ENCODE data around the gene PTPRN2. TPM values are rescaled to one million over a fixed set of nuclear protein-coding genes. Genes with fewer than 3 reads are reported as not detected.

The PTPRN2 gene
- total RNA-seq, 4 donors from 2014 or later: 6.6 to 10.7 (median 8.2) TPM

GRCh38 chr7:158077934-158078910 lies 509.4 kb downstream of the PTPRN2 start:
- H3K27me3 ChIP-seq: no peaks in the 10 kb centered on the region
- no peak for DNase-seq (ENCODE audit: low spot score in 2 of 2)
- H3K9me3 ChIP-seq: no peaks in the 10 kb centered on the region
- H3K27ac ChIP-seq: no peak overlapping the region
- peaks cover 0 to 15% (median 0%) of the 10 kb centered on the region in 4 donors for H3K4me1 ChIP-seq
- no peaks in the 10 kb centered on the region for H3K36me3 ChIP-seq
- TF ChIP-seq EP300 (IDR thresholded peaks at IDR 0.05): no peak
- no peak for TF ChIP-seq POLR2A (IDR thresholded peaks at IDR 0.05)
- no peak for TF ChIP-seq CTCF (IDR thresholded peaks at IDR 0.05)
- 81 to 85% methylated on average over 22 of the region's 22 CpGs for WGBS, 2 donors
- no peak overlapping the region for H3K4me3 ChIP-seq

DNA sequence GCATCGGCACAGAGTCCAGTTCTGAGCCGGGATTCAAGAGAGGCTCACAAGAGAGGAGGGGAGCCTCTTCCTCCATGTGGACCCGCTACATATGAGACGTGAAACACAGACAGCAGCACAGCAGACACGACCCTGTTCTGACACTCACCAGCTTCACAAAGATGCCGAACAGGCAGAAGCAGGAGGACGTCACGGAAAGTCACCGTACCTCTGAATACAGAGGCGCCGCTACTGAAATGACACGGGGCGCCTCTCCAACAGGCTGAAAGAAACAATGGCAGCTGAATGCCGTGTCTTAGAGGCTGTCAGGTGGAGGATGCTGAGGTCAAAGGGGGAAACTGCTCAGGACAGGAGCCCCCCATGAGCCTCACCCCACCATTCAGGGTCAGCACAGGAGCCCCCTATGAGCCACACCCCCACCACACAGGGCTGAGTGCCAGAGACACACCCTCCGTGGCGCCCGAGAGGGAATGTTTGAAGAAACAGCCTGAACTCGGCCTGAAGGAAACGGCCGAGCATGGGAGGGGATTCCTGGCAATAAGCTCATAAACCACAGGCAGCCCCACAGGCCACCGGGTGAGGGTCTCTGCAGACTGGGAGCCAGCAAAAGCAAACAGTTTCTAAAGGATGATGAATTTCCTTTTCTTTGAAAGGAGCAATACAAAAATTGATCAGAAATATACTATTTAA lies 510.3 kb downstream of the PTPRN2 start:
- Histone ChIP-seq H3K36me3 (no peaks in the 10 kb centered on the region), H3K9me3 (no peaks in the 10 kb centered on the region), H3K27ac (peak overlapping the region in 1 of 4 donors; percentile 20), H3K4me1 (peaks cover 0 to 15% (median 0%) of the 10 kb centered on the region in 4 donors), H3K27me3 (no peaks in the 10 kb centered on the region), H3K4me3 (no peak overlapping the region)
- DNase-seq (ENCODE audit: low spot score in 2 of 2): no peak
- no peak for TF ChIP-seq POLR2A (IDR thresholded peaks at IDR 0.05)
- TF ChIP-seq CTCF (IDR thresholded peaks at IDR 0.05): no peak
- TF ChIP-seq EP300 (IDR thresholded peaks at IDR 0.05): no peak
- WGBS, 2 donors: 34 to 52% methylated on average over 18 to 21 of the region's 21 CpGs

- Histone ChIP-seq H3K27me3 (no peaks in the 10 kb centered on the region), H3K36me3 (no peaks in the 10 kb centered on the region), H3K27ac (peak overlapping the region in 1 of 4 donors; percentile 20), H3K4me3 (no peak overlapping the region), H3K9me3 (no peaks in the 10 kb centered on the region), H3K4me1 (peaks cover 0 to 15% (median 0%) of the 10 kb centered on the region in 4 donors)
- 84 to 86% methylated on average over 12 of the region's 12 CpGs for WGBS, 2 donors
- no peak for DNase-seq (ENCODE audit: low spot score in 2 of 2)
- TF ChIP-seq POLR2A (IDR thresholded peaks at IDR 0.05) (no peak), CTCF (IDR thresholded peaks at IDR 0.05) (no peak), EP300 (IDR thresholded peaks at IDR 0.05) (no peak)
These were observed 511.0 kb downstream of the PTPRN2 start for GRCh38 chr7:158076656-158077055.

DNA sequence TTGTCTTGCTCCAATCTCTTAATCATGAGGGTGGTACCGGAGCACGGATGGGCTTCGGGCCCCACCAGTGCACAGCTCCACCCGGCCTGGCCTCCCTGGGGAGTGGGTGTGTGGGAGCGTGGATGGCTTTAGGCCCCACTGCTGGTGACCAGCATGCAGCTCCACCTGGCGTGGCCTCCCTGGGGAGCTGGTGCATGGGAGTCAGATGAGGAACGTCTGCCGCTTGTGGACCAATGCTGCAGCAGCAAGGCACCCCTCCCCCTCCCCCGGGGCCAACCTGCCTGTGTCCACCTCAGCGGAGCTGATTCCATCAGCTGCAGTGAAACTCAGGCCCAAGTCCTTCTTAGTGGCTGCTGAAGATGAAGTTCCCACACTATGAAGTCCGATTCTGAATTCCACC lies 511.4 kb downstream of the PTPRN2 start:
- Histone ChIP-seq H3K36me3 (no peaks in the 10 kb centered on the region), H3K4me1 (peaks cover 0 to 15% (median 0%) of the 10 kb centered on the region in 4 donors), H3K9me3 (no peaks in the 10 kb centered on the region), H3K27me3 (no peaks in the 10 kb centered on the region), H3K4me3 (no peak overlapping the region), H3K27ac (no peak overlapping the region)
- TF ChIP-seq POLR2A (IDR thresholded peaks at IDR 0.05) (no peak), CTCF (IDR thresholded peaks at IDR 0.05) (no peak), EP300 (IDR thresholded peaks at IDR 0.05) (no peak)
- 82 to 88% methylated on average over 11 of the region's 11 CpGs for WGBS, 2 donors
- DNase-seq (ENCODE audit: low spot score in 2 of 2): no peak

- no peaks in the 10 kb centered on the region for H3K36me3 ChIP-seq
- no peak for DNase-seq (ENCODE audit: low spot score in 2 of 2)
- WGBS, 2 donors: 78 to 79% methylated on average over 15 to 17 of the region's 17 CpGs
- no peaks in the 10 kb centered on the region for H3K9me3 ChIP-seq
- TF ChIP-seq EP300 (IDR thresholded peaks at IDR 0.05): no peak
- TF ChIP-seq CTCF (IDR thresholded peaks at IDR 0.05): no peak
- no peak for TF ChIP-seq POLR2A (IDR thresholded peaks at IDR 0.05)
- H3K27ac ChIP-seq: no peak overlapping the region
- H3K27me3 ChIP-seq: no peaks in the 10 kb centered on the region
- H3K4me3 ChIP-seq: no peak overlapping the region
- H3K4me1 ChIP-seq: peaks cover 0 to 15% (median 0%) of the 10 kb centered on the region in 4 donors
These were observed 512.0 kb downstream of the PTPRN2 start for GRCh38 chr7:158075633-158076001.
